Endothelial cell of umbilical vein (primary cell): Measurements from ENCODE around the gene CELSR2. TPM values are rescaled to one million over a fixed set of nuclear protein-coding genes. Genes with fewer than 3 reads are reported as not detected.

Source experiments
- BruUV-seq: library from RNA; stranded (reverse); fragments of 400-500 nt; replicated peaks from 2 replicates; lab custom pipeline; 2021; lab: Mats Ljungman, UMichigan
- CTCF ChIA-PET: fragments of 300-600, 350-600 bp; sonication (Branson Sonifier 250); formaldehyde crosslinking; loops from one replicate; lab custom pipeline; 2021; ENCODE audit warnings: antibody characterized with exemption, inconsistent platforms; lab: Charles Lee
- POLR2A ChIA-PET: fragments of 300-600, 350-600 bp; sonication (Branson Sonifier 250); formaldehyde crosslinking; loops from one replicate; lab custom pipeline; 2021; ENCODE audit warnings: antibody characterized with exemption, inconsistent platforms; lab: Charles Lee
- DNase-seq: peaks from one replicate; pipeline ENCODE4 v3.0.0-alpha.2; 2011; ENCODE audit warnings: low read depth, low spot score
- FAIRE-seq: peaks from 2 replicates; lab custom pipeline; 2011; peaks lifted over from hg19 to GRCh38; lab: Jason Lieb, UNC
- H2AFZ ChIP-seq: 2 replicates; pipeline ENCODE4 v1.6.0; 2012; ENCODE audit warnings: low read depth, low read length, control low read depth, inconsistent platforms
- H3K27ac ChIP-seq: 2 replicates; pipeline ENCODE4 v1.5.1; 2011; ENCODE audit warnings: low read depth, mild to moderate bottlenecking, control low read depth, low read length, moderate library complexity; ENCODE audit not compliant: insufficient read depth
- H3K27me3 ChIP-seq, 2 experiments: 2 replicates each; pipeline versions ENCODE4 v1.6.0 to v1.6.1; 2011; ENCODE audit warnings: low read length in 2 of 2, mixed read lengths in 1 of 2; ENCODE audit not compliant: control insufficient read depth in 2 of 2, insufficient read depth in 2 of 2
- H3K36me3 ChIP-seq, 2 experiments: 2 replicates in 1 of 2; 3 replicates in 1 of 2; pipeline ENCODE4 v1.5.1; 2011; ENCODE audit warnings: low read length in 2 of 2, mild to moderate bottlenecking in 1 of 2, moderate library complexity in 1 of 2; ENCODE audit not compliant: control insufficient read depth in 2 of 2, insufficient read depth in 2 of 2; ENCODE audit errors: extremely low read depth in 1 of 2
- H3K4me1 ChIP-seq: 3 replicates; pipeline ENCODE4 v1.5.1; 2011; ENCODE audit warnings: mild to moderate bottlenecking, low read length; ENCODE audit not compliant: control insufficient read depth, insufficient read depth; ENCODE audit errors: extremely low read depth
- H3K4me2 ChIP-seq: 2 replicates; pipeline ENCODE4 v1.6.1; 2011; ENCODE audit warnings: low read length, control low read depth, mixed read lengths; ENCODE audit not compliant: insufficient read depth
- H3K4me3 ChIP-seq, 3 experiments: fragments of 200-600 bp in 1 of 3; sonication (generic), shearing (Covaris generic) in 1 of 3; replicated peaks in 1 of 3; 2 replicates each; pipeline ENCODE4 v1.5.1; 2011 to 2016; ENCODE audit warnings: control low read depth in 3 of 3, low read length in 3 of 3, mild to moderate bottlenecking in 2 of 3, inconsistent platforms in 1 of 3, low read depth in 1 of 3, moderate library complexity in 1 of 3; ENCODE audit not compliant: insufficient read depth in 1 of 3
- H3K79me2 ChIP-seq: 2 replicates; pipeline ENCODE4 v1.6.0; 2012; ENCODE audit warnings: low read length, inconsistent platforms; ENCODE audit not compliant: control insufficient read depth, insufficient read depth
- H3K9ac ChIP-seq: replicated peaks from 2 replicates; pipeline ENCODE3; 2011; ENCODE audit warnings: low read length, control low read depth; ENCODE audit not compliant: insufficient read depth; ENCODE audit errors: extremely low read depth
- H3K9me1 ChIP-seq: replicated peaks from 3 replicates; pipeline ENCODE4 v1.6.0; 2011; ENCODE audit warnings: mild to moderate bottlenecking, low read length; ENCODE audit not compliant: control insufficient read depth, insufficient read depth; ENCODE audit errors: extremely low read depth
- H3K9me3 ChIP-seq: replicated peaks from 2 replicates; pipeline ENCODE4 v1.5.1; 2012; ENCODE audit warnings: low read length, inconsistent platforms; ENCODE audit not compliant: control insufficient read depth, insufficient read depth
- H4K20me1 ChIP-seq: replicated peaks from 2 replicates; pipeline ENCODE3; 2011; ENCODE audit warnings: mild to moderate bottlenecking, low read length; ENCODE audit not compliant: control insufficient read depth, insufficient read depth; ENCODE audit errors: extremely low read depth
- CTCF ChIP-seq, 2 donors: IDR thresholded peaks; 1 replicate in 1 of 2; 2 replicates in 1 of 2; pipeline ENCODE4 v1.5.1; 2011; ENCODE audit warnings: low read length in 2 of 2, mild to moderate bottlenecking in 2 of 2, moderate library complexity in 2 of 2, control low read depth in 1 of 2, inconsistent platforms in 1 of 2, low read depth in 1 of 2; ENCODE audit not compliant: insufficient read depth in 1 of 2; ENCODE audit errors: extremely low read depth in 1 of 2
- EZH2 ChIP-seq: IDR thresholded peaks from 2 replicates; pipeline ENCODE4 v1.6.1; 2012; ENCODE audit warnings: borderline replicate concordance, low read depth, mild to moderate bottlenecking, moderate library complexity, low read length, inconsistent platforms; ENCODE audit not compliant: severe bottlenecking
- FOS ChIP-seq: IDR thresholded peaks from 2 replicates; pipeline ENCODE4 v1.6.1; 2011; ENCODE audit warnings: mild to moderate bottlenecking, low read length, moderate library complexity, borderline replicate concordance; ENCODE audit not compliant: insufficient read depth
- GATA2 ChIP-seq: IDR thresholded peaks from 2 replicates; pipeline ENCODE4 v1.7.0; 2011; ENCODE audit warnings: low read depth, mild to moderate bottlenecking, moderate library complexity, mixed read lengths, low read length; ENCODE audit not compliant: insufficient read length, insufficient read depth
- JUN ChIP-seq: IDR thresholded peaks from 2 replicates; pipeline ENCODE4 v1.6.1; 2011; ENCODE audit warnings: borderline replicate concordance, low read depth; ENCODE audit not compliant: insufficient read length, insufficient read depth
- MYC ChIP-seq: IDR thresholded peaks from one replicate; pipeline ENCODE4 v1.6.1; 2011; ENCODE audit warnings: mild to moderate bottlenecking, low read depth, low read length
- POLR2A ChIP-seq: IDR thresholded peaks from 2 replicates; pipeline ENCODE4 v1.6.1; 2012; ENCODE audit warnings: low read depth, mild to moderate bottlenecking, control low read depth, low read length
- POLR2AphosphoS5 ChIP-seq: IDR thresholded peaks from 2 replicates; pipeline ENCODE4 v1.6.1; 2012; ENCODE audit warnings: low read depth, mild to moderate bottlenecking, control low read depth, low read length, moderate library complexity; ENCODE audit not compliant: insufficient read depth
- dilution Hi-C: fragments of 300-500 bp; cut with MboI; formaldehyde crosslinking; loops from one replicate; pipeline ENCODE4 v1.15.0; 2019; ENCODE audit warnings: low sequenced_read_pairs; ENCODE audit not compliant: extremely low pct_ligation_motif_present
- intact Hi-C: fragments of 100-400 bp; cut with micrococcal nuclease; formaldehyde crosslinking; loops from one replicate; pipeline ENCODE4 v1.10.0; 2022
- polyA plus RNA-seq, 4 experiments: library from polyadenylated mRNA; depleted of rRNA in 3 of 4; stranded (reverse) in 3 of 4; unstranded in 1 of 4; fragments of >200 nt; gene quantifications; 2 replicates each; pipeline versions ENCODE4 v1.2.1 to v1.2.3, GENCODE V29; 2011 to 2012; ENCODE audit warnings: missing spikeins in 1 of 4
- total RNA-seq: library from RNA; stranded (reverse); gene quantifications from 2 replicates; pipeline ENCODE4 v1.2.3, GENCODE V29; 2021
- TF ChIP-seq, protein P1 (sequence below): IDR thresholded peaks from 2 replicates; pipeline ENCODE4 v1.6.1; 2011; ENCODE audit not compliant: insufficient read depth, insufficient read length

The CELSR2 gene
- total and polyA plus RNA-seq, 2 donors (not counting 3 experiments of a cell fraction or from before 2014, with no cell fraction given), result 0.90 to 1.4 TPM

DNA sequence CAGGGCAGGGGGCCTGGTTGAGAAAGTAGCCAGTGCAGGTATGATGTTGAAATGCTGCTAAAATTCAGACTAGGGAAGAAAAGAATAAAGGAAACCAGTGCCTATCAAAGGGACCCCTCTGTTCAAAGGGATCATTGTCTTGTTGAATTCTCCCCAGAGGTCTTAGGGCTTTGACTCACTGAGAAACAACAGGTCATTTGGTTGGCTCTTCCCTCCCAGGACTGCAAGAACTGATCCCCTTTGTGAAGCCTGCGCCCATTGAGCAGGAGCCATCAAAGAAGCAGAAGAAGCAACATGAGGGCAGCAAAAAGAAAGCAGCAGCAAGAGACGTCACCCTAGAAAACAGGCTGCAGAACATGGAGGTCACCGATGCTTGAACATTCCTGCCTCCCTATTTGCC lies 11.8 kb upstream of the CELSR2 start:
- dilution Hi-C loops, result no loop called here
- TSS peak; percentile 45 for BruUV-seq
- intact Hi-C loops, result no loop called here

More for the DNA sequence above, 11.8 kb upstream of the CELSR2 start:
- no peaks in the 10 kb centered on the region for H3K4me1 ChIP-seq
- no peaks in the 10 kb centered on the region for H4K20me1 ChIP-seq
- ChIA-PET CTCF (interaction anchor here (1.0 to 3.0 kb wide), 3 partner anchors 36 to 295 kb away, joined by 3 to 16 read pairs (median 4); no protein-coding TSS in a partner anchor), POLR2A (no interaction called here)
- peaks cover 26 to 35% of the 10 kb centered on the region in 2 experiments for H3K36me3 ChIP-seq
- H3K4me2 ChIP-seq, result no peak overlapping the region
- no peak overlapping the region for H3K9ac ChIP-seq
- H3K27ac ChIP-seq, result no peak overlapping the region
- H3K27me3 ChIP-seq, result peaks cover 11 to 14% of the 10 kb centered on the region in 2 experiments
- H3K4me3 ChIP-seq, result no peak overlapping the region
- no peaks in the 10 kb centered on the region for H3K79me2 ChIP-seq
- H3K9me3 ChIP-seq, result no peaks in the 10 kb centered on the region
- no peak for TF ChIP-seq MYC
- TF ChIP-seq POLR2A, result no peak
- TF ChIP-seq, protein P1, sequence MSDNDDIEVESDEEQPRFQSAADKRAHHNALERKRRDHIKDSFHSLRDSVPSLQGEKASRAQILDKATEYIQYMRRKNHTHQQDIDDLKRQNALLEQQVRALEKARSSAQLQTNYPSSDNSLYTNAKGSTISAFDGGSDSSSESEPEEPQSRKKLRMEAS, result no peak
- TF ChIP-seq POLR2AphosphoS5, result no peak
- no peak for TF ChIP-seq FOS
- TF ChIP-seq JUN, result no peak
- no peak for TF ChIP-seq EZH2
- no peak for TF ChIP-seq GATA2
- TF ChIP-seq CTCF (IDR thresholded peaks at IDR 0.05; ENCODE audit: extremely low read depth in 1 of 2, insufficient read depth in 1 of 2, low read depth in 1 of 2, low read length in 2 of 2), result no peak
- no peaks in the 10 kb centered on the region for H3K9me1 ChIP-seq
- DNase-seq (no peak), FAIRE-seq (no peak)
- H2AFZ ChIP-seq, result no peak overlapping the region
